ENCODE results near the gene NAALADL2.
"Not testable (repeated sequence)": the region's sequence is repeated elsewhere in the genome, so short reads cannot be mapped to it uniquely, and the experiment has no call there.

NAALADL2 gene

GRCh38 chr3:175371187-175371586, 512.1 kb downstream of the NAALADL2 start:
- not testable (repeated sequence) for DNase-seq (ENCODE audit: low spot score)

DNA sequence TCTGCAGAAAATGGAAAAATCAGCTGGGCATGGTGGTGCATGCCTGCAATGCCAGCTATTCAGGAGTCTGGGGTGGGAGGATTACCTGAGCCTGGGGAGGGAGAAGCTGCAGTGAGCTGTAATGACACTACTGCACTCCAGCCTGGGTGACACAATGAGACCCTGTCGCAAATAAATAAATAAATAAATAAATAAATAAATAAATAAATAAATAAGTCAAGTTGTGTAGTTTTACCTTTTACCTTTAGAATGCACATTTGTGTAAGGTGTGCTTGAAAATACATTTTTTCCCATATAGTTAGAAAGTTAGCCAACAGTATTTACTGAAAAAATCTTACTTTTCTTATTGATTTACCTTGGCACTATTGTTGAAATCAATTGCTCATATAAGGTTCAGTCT, 515.6 kb downstream of the NAALADL2 start:
- no peak for DNase-seq (ENCODE audit: low spot score)

- no peak for DNase-seq (ENCODE audit: low spot score)
These were observed 519.2 kb downstream of the NAALADL2 start for GRCh38 chr3:175378348-175378747.

DNA sequence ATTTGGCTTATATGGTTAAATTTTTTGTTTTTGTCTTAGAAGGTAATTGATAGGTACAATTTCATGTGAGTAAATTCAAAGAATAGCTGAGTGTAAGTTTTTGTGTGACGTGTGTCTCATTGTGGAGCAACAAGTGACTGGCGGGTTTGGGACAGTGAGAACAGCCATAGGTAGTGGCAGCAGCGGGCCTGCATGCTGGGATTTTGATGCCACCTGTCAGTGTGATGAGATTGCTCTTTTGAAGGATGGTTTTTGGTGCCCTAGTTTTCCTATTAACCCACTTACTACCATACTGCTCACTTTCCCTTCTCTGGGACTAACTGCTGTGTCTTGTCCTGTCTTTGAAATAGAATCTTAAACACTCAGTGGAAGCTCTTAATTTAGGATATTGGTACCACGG, 522.6 kb downstream of the NAALADL2 start:
- no peak for DNase-seq (ENCODE audit: low spot score)

GRCh38 chr3:175383371-175383770, 524.2 kb downstream of the NAALADL2 start:
- DNase-seq (ENCODE audit: low spot score): no peak

GRCh38 chr3:175383813-175384212, 524.7 kb downstream of the NAALADL2 start:
- no peak for DNase-seq (ENCODE audit: low spot score)

- DNase-seq (ENCODE audit: low spot score): no peak
These were observed 525.4 kb downstream of the NAALADL2 start for GRCh38 chr3:175384569-175384968.

GRCh38 chr3:175386630-175387029, 527.5 kb downstream of the NAALADL2 start:
- DNase-seq (ENCODE audit: low spot score): no peak

- no peak for DNase-seq (ENCODE audit: low spot score)
These were observed 530.4 kb downstream of the NAALADL2 start for GRCh38 chr3:175389560-175389959.

DNA sequence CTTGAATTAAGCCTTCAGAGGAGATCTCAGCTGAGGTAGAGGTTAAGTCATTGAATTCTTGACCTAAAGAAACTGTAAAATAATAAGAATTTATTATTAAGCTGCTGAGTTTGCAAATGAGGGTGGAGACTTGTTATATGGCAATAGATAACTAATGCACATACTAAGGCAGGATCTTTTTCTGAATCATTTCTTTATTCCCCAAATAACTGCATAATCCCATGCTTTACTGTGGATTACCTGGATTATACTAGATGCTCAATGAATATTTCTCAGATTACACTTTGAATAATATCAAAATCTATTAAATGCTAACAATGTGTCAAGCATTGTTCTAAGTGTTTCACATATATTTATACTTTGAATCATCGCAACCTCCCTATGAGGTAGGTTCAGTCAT, 532.5 kb downstream of the NAALADL2 start:
- DNase-seq (ENCODE audit: low spot score): no peak

DNA sequence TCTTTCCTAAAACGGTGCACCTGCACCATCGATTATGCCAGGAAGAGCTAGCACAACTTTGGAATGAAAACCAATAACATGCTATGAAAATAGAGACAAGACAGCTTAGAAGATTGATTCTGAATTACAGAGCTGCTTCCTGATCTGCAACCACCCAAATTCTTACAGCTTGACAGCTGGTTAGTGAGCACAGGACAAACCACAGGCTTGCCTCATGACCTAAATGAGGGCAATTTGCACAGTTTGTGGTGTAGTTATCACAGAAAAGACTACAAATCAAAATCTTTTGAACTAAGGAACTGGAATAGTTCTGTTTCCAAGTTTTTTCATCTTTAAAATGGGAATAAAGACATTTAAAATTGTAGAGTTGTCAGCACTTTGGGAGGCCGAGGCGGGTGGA, 533.5 kb downstream of the NAALADL2 start:
- no peak for DNase-seq (ENCODE audit: low spot score)

DNA sequence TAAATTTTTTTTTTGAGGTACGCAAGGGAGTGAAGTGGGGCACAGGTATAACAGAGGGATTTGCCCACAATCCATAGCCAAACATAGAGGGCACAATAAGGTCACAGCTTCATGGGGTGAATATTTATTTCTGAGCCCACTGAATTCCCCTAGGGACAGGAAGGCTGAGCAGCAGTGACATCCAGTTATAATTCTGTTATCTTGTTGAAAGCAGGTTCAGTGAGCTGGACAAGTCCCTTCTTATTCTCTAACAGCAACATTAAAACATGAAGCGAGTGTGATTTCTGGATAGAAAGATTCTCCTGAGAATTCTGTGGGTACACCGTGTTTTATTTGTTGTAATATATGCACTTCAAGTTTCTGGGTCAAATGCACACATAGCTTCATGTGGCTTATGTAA, 538.2 kb downstream of the NAALADL2 start:
- DNase-seq (ENCODE audit: low spot score): no peak

DNA sequence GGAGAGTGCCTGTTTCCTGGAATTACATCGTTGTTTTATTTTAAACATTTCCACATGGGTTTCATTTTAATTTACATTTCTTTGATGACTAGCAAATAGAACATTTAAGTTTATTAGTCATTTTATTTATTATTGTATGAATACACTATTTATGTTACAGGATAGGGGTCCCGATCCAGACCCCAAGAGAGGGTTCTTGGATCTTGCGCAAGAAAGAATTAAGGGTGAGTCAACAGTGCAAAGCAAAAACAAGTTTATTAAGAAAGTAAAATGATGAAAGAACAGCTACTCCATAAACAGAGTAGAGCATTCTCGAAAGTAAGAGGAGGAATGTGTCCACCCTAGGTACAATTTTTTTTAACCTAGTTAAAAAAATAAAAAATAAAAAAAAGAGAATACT, 539.5 kb downstream of the NAALADL2 start:
- no peak for DNase-seq (ENCODE audit: low spot score)

DNA sequence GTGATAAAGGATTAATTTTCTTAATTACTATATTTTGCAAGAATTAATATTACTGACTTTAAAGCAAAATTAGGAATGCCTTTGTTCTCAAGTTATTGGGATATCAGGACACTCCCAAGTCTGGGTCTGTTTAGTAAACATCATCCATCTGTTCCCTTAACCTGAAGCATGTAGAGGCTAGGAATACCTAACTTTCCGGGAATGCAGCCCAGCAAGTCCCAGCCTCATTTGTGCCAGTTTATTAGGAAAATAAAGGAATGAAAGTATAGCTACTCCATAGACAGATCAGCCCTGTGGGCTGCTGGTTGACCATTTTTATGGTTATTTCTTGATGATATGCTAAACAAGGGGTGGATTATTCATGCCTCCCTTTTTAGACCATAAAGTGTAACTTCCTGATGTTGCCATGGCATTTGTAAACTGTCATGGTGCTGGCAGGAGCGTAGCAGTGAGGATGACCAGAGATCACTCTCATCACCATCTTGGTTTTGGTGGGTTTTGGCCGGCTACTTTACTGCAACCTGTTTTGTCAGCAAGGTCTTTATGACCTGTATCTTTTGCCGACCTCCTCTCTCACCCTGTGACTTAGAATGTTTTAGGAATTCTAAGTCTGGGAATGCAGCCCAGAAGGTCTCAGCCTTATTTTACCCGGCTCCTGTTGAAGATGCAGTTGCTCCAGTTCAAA, 540.2 kb downstream of the NAALADL2 start:
- DNase-seq (ENCODE audit: low spot score): no peak

DNA sequence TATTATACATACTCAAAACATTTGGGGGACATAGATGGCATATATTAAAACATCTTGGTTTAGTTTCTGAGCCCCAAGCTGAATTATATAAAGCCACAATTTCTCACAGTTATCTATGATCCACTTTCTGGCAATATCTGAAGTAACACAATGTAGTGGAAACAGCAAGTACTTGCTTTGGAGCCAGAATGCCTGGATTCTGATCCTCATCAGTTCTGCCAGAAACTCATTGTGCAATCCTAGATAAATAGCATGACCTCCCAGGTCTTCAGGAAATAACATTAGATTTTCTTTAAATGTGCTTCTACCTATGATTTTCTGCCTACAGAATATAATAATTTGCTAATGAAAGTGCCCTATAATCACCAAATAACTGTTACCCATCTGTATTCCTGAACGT, 544.9 kb downstream of the NAALADL2 start:
- DNase-seq (ENCODE audit: low spot score): no peak

DNA sequence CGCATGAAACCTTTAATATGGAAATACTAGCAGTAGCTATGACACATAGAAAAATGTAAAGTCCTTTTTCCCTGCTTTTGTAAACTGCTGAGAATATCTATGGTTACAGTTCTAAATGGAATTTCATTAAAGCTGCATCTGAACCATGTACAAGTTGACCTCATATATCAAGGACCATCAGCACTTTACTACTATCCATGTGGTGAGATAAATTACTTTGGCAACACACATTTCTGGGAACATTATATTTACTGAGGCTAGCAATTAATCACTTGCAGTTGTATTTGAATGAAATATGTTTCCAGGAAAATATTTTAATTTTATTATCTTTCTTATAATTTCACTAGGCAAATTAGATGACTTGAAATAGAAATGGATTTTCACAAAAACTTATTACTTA, 545.5 kb downstream of the NAALADL2 start:
- no peak for DNase-seq (ENCODE audit: low spot score)

DNA sequence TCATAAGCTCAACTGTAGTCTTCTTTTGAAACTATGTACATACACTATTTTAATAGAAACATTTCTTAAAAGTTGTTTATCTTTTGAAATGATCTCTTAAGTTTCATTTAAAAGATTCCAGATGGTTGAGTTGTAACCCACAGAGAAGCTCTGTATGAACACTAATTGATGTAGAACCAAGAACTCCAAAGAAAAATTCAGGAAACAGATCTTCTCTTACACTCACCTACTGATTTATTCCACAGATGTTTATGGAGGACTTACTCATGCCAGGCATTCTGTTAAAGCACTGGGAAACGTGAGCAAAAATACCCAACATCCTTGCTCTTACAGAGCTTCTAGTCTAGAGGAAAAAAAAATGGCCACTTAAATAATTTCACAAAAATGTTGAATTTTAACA, 551.1 kb downstream of the NAALADL2 start:
- no peak for DNase-seq (ENCODE audit: low spot score)

DNA sequence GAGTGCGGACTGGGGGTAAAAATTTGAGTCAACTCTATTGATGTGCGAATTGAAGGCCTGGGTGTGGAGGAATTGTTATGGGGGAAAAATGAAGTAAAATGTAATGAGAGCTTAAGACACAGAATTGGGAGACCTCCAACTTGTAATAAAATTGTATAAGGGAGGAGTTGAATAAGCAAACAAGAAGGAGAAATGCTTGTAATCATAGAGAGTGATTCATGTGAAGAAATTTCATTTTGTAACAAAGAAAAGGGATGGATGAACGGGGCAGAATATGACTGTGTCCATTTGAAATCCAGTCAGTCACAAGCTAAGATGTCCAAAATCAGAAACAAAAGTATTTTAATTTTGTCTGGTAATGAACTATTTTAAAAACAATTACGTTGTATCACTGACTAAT, 552.3 kb downstream of the NAALADL2 start:
- DNase-seq (ENCODE audit: low spot score): no peak

GRCh38 chr3:175411946-175412345, 552.8 kb downstream of the NAALADL2 start:
- DNase-seq (ENCODE audit: low spot score): no peak

GRCh38 chr3:175413926-175414325, 554.8 kb downstream of the NAALADL2 start:
- DNase-seq (ENCODE audit: low spot score): no peak

DNA sequence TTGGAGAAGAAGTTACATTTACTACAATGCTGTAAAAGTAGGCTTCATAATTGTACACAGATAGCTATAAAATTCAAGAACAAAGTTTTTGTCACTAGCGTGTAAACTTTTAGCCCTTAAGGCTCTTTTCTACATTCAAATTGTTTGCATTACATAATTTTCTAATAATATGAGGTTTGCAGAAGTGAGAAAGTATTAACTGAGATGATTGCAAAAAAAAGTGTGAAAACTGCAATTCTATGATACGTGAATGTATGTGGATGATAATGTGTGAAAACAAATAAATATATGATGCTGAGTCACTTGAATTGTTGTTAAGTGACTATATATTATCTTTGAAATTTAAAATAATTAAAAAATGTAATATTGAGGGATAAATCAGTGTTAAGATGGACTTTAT, 557.5 kb downstream of the NAALADL2 start:
- no peak for DNase-seq (ENCODE audit: low spot score)

- DNase-seq (ENCODE audit: low spot score): no peak
These were observed 558.3 kb downstream of the NAALADL2 start for GRCh38 chr3:175417426-175417825.

- no peak for DNase-seq (ENCODE audit: low spot score)
These were observed 562.8 kb downstream of the NAALADL2 start for GRCh38 chr3:175421902-175422301.

GRCh38 chr3:175422744-175423143, 563.6 kb downstream of the NAALADL2 start:
- DNase-seq (ENCODE audit: low spot score): no peak

DNA sequence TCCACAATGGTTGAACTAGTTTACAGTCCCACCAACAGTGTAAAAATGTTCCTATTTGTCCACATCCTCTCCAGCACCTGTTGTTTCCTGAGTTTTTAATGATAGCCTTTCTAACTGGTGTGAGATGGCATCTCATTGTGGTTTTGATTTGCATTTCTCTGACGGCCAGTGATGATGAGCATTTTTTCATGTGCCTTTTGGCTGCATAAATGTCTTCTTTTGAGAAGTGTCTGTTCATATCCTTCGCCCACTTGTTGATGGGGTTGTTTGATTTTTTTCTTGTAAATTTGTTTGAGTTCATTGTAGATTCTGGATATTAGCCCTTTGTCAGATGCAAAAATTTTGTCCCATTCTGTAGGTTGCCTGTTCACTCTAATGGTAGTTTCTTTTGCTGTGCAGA, 564.7 kb downstream of the NAALADL2 start:
- DNase-seq (ENCODE audit: low spot score): not testable (repeated sequence)

All from ecto neural progenitor cell (in vitro differentiated cells).